ENCODE measurements around the gene BAD. TPM values are rescaled to one million over a fixed set of nuclear protein-coding genes. Genes with fewer than 3 reads are reported as not detected.

BAD gene
- total RNA-seq, 4 donors from 2014 or later, result 93.9 to 154 (median 139) TPM

GRCh38 chr11:64235437-64236161 lies 48.9 kb downstream of the BAD start:
- peak overlapping the region; percentile 59 to 77 (median 70) for H3K4me3 ChIP-seq
- H3K27ac ChIP-seq, result peak overlapping the region; percentile 81 to 95 (median 87)
- peak; percentile 11 for DNase-seq
- H3K36me3 ChIP-seq, result no peaks in the 10 kb centered on the region
- TF ChIP-seq EP300 (IDR thresholded peaks at IDR 0.05; ENCODE audit: low read depth) (no peak), POLR2A (IDR thresholded peaks at IDR 0.05) (no peak), POLR2AphosphoS5 (IDR thresholded peaks at IDR 0.05) (no peak), CTCF (IDR thresholded peaks at IDR 0.05) (no peak)
- WGBS, 2 donors (ENCODE audit: low coverage in 1 of 2), result 74% methylated on average over 12 of the region's 12 CpGs; no CpG with 5 or more reads in 1 of the 2 donors
- no peaks in the 10 kb centered on the region for H3K9me3 ChIP-seq
- H3K27me3 ChIP-seq, result no peaks in the 10 kb centered on the region
- peaks cover 18 to 84% (median 63%) of the 10 kb centered on the region in 4 donors for H3K4me1 ChIP-seq
- in situ Hi-C loops (cut with MboI; ENCODE audit: low pct_ligation_motif_present in 1 of 4, low pct_unique_long_range_greater_than_20kb in 1 of 4, low sequenced_read_pairs in 3 of 4), result no loop called here
- intact Hi-C loops (cut with DNase I; ENCODE audit: low total_unique reads), result no loop called here

GRCh38 chr11:64234647-64235379 lies 49.7 kb downstream of the BAD start:
- intact Hi-C loops (cut with DNase I; ENCODE audit: low total_unique reads), result no loop called here
- Histone ChIP-seq H3K4me1 (peaks cover 12 to 78% (median 58%) of the 10 kb centered on the region in 4 donors), H3K36me3 (no peaks in the 10 kb centered on the region), H3K4me3 (peak overlapping the region; percentile 59 to 77 (median 70)), H3K9me3 (no peaks in the 10 kb centered on the region), H3K27ac (peak overlapping the region; percentile 81 to 95 (median 87)), H3K27me3 (no peaks in the 10 kb centered on the region)
- DNase-seq, result peak; percentile 77
- no peak for TF ChIP-seq CTCF (IDR thresholded peaks at IDR 0.05)
- no peak for TF ChIP-seq EP300 (IDR thresholded peaks at IDR 0.05; ENCODE audit: low read depth)
- TF ChIP-seq POLR2A (IDR thresholded peaks at IDR 0.05), result peak; percentile 42
- TF ChIP-seq POLR2AphosphoS5 (IDR thresholded peaks at IDR 0.05), result peak; percentile 15 to 66 (median 53)
- 2% methylated on average over 36 of the region's 80 CpGs; no CpG with 5 or more reads in 1 of the 2 donors for WGBS, 2 donors (ENCODE audit: low coverage in 1 of 2)
- in situ Hi-C loops (cut with MboI; ENCODE audit: low pct_ligation_motif_present in 1 of 4, low pct_unique_long_range_greater_than_20kb in 1 of 4, low sequenced_read_pairs in 3 of 4), result no loop called here

GRCh38 chr11:64233913-64234586 lies 50.4 kb downstream of the BAD start, which contains the start of gene VEGFB:
Gene VEGFB (plus strand): TSS chr11:64234584. CDS start chr11:64234834, 250 bp downstream.
- 9% methylated on average over 21 of the region's 62 CpGs; no CpG with 5 or more reads in 1 of the 2 donors for WGBS, 2 donors (ENCODE audit: low coverage in 1 of 2)
- Histone ChIP-seq H3K27me3 (no peaks in the 10 kb centered on the region), H3K27ac (peak within 1 kb of the TSS; percentile 81 to 95 (median 87)), H3K4me1 (peaks cover 15 to 78% (median 59%) of the 10 kb centered on the region in 4 donors), H3K9me3 (no peaks in the 10 kb centered on the region), H3K36me3 (no peaks in the 10 kb centered on the region), H3K4me3 (peak within 1 kb of the TSS; percentile 59 to 77 (median 70))
- intact Hi-C loops (cut with DNase I; ENCODE audit: low total_unique reads) (no loop called here), in situ Hi-C loops (cut with MboI; ENCODE audit: low pct_ligation_motif_present in 1 of 4, low pct_unique_long_range_greater_than_20kb in 1 of 4, low sequenced_read_pairs in 3 of 4) (no loop called here)
- DNase-seq, result peak; percentile 86
- peak in 2 of 3 donors; percentile 49 to 76 for TF ChIP-seq POLR2AphosphoS5 (IDR thresholded peaks at IDR 0.05)
- TF ChIP-seq POLR2A (IDR thresholded peaks at IDR 0.05), result peak; percentile 32
- TF ChIP-seq EP300 (IDR thresholded peaks at IDR 0.05; ENCODE audit: low read depth), result no peak

- WGBS, 2 donors (ENCODE audit: low coverage in 1 of 2), result 90 to 92% methylated on average over 6 to 8 of the region's 8 CpGs
- in situ Hi-C loops (cut with MboI; ENCODE audit: low pct_ligation_motif_present in 1 of 4, low pct_unique_long_range_greater_than_20kb in 1 of 4, low sequenced_read_pairs in 3 of 4), result no loop called here
These were observed 51.5 kb downstream of the BAD start for GRCh38 chr11:64232967-64233315.

More at GRCh38 chr11:64232967-64233315, 51.5 kb downstream of the BAD start:
- no peak for DNase-seq
- Histone ChIP-seq H3K36me3 (no peaks in the 10 kb centered on the region), H3K27me3 (no peaks in the 10 kb centered on the region), H3K9me3 (no peaks in the 10 kb centered on the region), H3K4me1 (peaks cover 12 to 79% (median 55%) of the 10 kb centered on the region in 4 donors), H3K4me3 (no peak overlapping the region), H3K27ac (peak overlapping the region in 1 of 4 donors; percentile 93)
- TF ChIP-seq POLR2AphosphoS5 (IDR thresholded peaks at IDR 0.05), result no peak
- TF ChIP-seq CTCF (IDR thresholded peaks at IDR 0.05), result no peak
- TF ChIP-seq EP300 (IDR thresholded peaks at IDR 0.05; ENCODE audit: low read depth), result no peak
- no peak for TF ChIP-seq POLR2A (IDR thresholded peaks at IDR 0.05)
- intact Hi-C loops (cut with DNase I; ENCODE audit: low total_unique reads), result no loop called here

Measured in transverse colon (tissue), 4 donors.